ENCODE measurements around the gene NGB. TPM values are rescaled to one million over a fixed set of nuclear protein-coding genes. Genes with fewer than 3 reads are reported as not detected.
"Not testable (repeated sequence)": the region's sequence is repeated elsewhere in the genome, so short reads cannot be mapped to it uniquely, and the experiment has no call there.

The NGB gene
- total RNA-seq, 1 donor from 2014 or later = 4.9 TPM

DNA sequence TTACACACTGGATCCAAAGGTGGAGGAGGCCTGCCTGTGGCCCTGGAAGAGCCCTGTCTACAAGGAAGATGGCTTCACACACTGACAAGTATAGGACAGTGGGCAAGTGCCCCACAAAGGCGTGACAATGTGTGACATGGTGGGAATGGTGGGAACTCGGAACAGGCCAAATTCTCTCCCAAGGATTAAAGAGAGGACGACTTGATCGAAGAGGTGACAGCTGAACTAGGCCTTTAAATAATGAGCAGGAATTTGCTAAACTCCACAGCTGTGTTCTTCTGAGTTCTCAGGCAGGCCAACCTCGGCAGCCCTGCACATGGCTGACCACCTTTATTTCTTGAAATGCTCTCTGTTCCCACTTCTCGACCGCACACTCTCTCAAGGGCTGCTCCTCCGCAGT, 25.9 kb upstream of the NGB start:
- no peak for FAIRE-seq

DNA sequence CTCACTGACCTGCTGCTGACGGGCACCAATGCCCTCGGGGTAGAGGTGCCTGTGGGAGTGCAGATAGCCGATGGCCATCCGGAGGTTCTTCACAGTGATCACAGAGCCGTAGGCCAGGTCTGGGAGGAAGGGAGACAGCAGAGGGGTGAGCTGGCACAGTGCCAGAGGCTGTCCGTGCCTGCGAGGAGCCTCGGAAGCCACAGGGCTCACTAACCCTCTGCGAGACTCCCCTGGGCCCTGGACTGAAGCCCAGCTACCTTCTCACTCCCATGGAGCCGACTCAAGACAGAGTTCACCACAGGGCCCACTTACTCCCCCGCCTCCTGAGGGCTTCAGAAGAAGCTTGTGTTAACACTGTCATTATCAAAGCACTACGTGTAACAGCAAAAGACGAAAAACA, 25.1 kb upstream of the NGB start:
- no peak for FAIRE-seq
- no peak for DNase-seq (ENCODE audit: low spot score in 2 of 2)

More for the DNA sequence above, 25.9 kb upstream of the NGB start:
- no peak for DNase-seq (ENCODE audit: low spot score in 2 of 2)

DNA sequence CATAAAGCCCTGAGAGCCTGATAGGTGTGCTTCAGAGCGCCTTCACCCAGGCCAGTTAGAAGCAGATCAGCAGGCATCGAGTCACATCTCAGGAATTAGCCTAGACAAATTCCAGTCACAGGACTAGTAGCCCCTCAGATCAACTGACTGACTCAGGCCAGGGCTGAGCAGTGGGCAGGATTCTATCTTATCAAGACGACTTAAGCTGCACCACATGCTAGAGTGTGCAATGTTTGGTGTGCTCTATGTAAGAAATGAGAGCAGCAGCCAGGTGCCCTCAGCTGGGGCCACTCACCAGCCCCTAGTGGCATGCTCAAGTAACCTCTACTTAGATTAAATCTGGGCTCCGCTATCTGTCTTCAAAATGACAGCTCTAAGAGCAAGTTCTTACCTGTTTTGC, 19.7 kb upstream of the NGB start:
- DNase-seq (ENCODE audit: low spot score in 2 of 2) = no peak
- FAIRE-seq = no peak

DNA sequence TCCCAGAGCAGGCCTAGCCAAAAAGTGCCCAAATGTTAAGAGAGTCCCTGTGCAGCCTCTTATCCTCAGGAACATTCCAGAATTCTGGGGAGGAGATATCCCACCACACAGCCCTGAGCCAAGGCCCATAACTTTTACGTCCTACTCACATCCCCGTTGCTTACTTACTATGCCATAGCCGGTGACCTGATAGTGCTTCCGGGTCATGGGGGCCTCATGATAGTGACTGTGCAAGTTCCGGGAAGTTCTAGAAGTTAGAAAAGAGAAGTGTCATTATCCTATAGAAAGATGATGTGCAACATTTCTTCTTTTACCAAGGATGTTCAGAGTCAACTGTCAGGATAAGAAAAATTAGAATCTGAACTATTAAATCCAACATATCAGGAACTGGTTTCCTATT, 15.6 kb upstream of the NGB start:
- FAIRE-seq = no peak

DNA sequence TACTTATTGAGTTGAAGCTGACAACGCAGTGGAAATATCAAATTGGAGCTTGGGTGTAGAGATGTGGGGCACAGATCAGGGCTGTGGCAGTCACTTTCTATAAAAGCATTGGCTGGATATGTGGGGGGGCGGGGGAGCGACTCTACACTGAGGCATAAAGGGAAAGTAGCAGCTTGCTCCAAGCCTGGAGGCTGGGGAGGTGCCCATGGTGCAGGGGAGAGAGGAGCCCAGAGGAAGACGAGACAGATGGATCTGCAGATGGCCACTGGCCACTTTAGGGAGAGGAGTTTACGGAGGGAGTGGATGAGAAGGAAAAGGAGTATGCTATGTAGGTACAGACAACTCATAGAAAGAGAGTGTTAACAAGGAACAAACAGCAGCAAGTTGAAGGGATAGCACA, 13.5 kb upstream of the NGB start:
- FAIRE-seq = no peak
- no peak for DNase-seq (ENCODE audit: low spot score in 2 of 2)

More for the DNA sequence above, 15.6 kb upstream of the NGB start:
- no peak for DNase-seq (ENCODE audit: low spot score in 2 of 2)

DNA sequence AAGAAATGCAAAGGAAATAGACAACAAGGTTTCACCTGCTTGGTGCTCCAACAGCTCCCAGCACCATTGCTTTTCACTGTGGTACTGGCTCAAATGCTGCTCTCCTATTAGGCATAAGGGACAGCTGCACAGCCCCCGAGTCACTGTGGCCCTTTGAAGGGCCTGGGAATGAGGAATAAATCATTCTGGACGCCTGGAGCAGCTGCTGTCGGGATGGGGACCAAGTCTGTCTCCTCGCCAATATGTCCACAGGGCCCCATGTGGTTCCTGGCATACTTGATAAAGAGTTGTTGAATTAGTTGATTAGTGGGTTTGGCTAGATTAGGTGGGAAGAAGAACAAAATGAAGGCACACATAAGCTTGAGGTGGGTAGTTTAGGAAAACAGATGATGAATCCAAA, 13.1 kb upstream of the NGB start:
- FAIRE-seq (no peak), DNase-seq (ENCODE audit: low spot score in 2 of 2) (no peak)

DNA sequence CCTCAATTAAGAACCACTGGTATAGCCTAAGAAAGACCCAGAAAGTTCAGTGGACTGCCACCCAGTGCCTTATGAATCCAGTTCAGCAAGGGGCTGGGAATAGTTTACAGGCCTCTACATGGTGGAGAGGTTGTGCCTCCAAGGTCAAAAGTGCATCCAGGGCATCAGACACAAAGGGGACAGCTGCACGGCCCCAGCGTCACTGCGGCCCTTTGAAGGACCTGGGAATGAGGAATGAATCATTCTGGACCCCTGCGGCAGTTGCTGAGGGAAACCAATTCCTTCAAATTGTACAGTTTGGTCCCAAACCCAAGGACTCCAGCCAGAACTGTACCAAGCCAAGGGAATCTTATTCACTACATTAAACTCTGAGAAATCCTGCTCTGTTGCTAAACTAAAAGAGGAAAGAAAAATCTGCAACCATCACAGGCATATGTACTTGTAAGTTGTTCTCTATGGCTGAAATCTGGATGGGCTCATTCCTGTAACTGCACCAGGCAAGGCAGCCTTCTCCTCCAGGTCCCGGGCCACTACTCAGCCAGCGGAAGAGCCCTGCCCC, 10.9 kb upstream of the NGB start:
- DNase-seq (ENCODE audit: low spot score in 2 of 2) (no peak), FAIRE-seq (no peak)

DNA sequence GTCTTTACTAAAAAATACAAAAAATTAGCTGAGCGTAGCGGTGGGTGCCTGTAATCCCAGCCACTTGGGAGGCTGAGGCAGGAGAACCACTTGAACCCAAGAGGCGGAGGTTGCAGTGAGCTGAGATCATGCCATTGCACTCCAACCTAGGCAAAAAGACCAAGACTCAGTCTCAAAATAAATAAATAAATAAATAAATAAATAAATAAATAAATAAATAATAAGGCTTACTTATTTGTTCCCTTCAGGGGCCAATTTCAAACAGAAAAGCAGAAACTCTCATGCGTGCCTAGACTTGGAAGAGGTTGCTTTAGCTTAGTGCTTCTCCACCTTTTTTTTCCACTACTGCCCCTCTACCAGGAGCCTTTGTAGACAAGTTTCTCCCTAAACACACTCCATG, 9.9 kb upstream of the NGB start:
- FAIRE-seq; DNase-seq (ENCODE audit: low spot score in 2 of 2): not testable (repeated sequence)

DNA sequence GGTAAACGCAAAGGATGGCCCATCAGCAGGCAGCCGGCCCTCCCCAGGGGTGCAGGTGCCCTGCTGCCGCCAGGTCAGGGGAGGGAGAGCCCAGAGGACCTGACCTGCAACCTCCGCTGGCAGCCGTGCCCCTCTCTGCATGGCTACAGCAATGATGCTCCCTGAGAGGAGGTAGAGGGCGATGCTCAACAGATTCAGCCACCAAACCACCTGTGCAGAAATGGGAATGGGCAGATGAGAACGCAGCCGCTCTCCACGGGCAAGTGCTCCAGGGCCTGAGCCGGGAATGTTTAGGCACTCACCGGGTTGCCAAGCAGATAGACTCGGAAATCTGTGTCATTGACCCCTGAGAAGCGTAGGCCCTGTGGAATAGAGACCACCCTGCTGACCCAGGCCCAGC, 8.7 kb upstream of the NGB start:
- no peak for FAIRE-seq
- DNase-seq (ENCODE audit: low spot score in 2 of 2) = no peak

DNA sequence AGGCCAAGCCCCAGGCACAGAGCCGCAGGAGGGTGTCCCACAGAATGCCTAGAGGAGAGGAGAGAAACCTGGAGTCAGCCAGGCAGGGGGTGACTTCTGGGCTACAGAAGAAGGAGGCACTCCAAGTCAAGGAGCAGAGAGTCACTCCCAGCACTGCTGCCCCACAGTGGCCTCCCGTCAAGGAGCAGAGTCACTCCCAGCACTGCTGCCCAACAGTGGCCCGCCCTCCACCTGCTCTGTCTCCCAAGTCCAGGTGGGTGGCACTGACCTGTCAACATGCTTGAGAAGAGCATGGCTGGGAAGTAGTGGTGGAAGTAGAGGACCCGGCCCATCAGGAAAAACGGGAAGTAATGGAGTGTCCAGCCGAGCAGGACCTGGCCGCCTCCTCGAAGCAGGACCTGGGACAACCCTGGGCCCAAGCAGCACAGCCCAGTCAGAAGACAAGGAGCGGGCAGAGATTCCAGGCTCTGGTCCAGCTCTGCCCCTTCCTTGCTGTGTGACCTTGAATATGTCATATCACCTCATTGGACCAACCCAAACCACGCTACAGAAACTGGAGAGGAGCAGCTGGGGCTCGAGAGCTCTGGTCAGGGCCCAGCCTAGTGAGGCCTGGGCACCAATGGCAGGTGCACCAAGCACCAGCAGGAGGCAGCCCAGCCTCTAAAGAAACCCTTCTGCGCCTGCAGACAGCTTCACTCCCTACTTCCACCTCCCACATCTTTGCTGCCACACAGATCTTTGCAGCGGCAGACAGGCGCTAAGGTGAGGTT, 7.6 kb upstream of the NGB start:
- FAIRE-seq (no peak), DNase-seq (ENCODE audit: low spot score in 2 of 2) (no peak)

DNA sequence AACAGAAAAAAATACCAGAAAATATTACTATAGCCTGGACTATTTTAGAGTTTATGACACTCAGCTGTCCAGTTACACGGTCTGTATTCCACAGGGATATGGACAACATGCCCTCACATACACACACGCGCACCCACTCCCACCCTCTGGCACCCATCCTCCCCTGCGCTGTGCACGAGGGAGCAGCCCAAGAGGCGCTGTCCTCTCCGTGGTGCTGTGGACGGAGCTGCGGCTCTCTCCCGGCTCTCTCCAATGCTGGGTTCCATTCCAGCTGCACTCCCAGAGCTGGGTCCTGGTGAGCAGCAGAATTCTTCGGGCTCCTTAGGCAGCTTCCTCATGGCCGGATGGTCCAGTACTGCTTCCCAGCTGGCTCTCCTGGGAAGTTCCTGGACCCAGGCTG, 6.0 kb upstream of the NGB start:
- DNase-seq (ENCODE audit: low spot score in 2 of 2) (no peak), FAIRE-seq (no peak)

DNA sequence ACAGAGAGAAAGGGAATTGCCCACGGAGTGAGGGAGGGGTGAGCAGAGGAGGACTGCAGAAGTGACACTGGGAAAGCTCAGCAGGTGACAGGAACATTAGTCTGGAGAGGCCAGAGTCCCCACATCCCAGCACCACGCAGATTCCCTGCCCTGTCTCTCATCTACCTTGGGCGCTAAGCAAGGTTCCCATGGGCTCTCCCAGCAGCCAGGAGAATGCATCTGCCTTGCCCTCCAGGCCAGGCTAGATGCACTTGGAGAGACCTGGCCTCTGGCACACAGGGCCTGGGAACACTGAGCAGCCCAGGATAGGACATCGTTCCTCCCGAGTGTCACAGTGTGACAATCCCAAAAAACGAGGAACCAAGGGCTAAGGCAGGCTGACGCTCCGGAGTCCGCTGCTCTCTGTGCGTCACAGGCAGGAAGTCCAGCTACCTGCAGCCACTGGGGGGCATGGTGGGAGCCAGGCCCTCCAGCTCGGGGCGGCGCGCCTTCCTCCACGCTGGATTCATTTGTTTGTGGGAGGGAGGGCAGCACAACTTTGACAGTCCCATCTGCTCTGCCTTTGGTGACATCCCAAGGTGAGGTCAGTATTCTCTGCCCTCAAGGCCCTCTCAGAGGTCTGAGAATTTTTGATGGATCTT, 5.4 kb upstream of the NGB start:
- DNase-seq (ENCODE audit: low spot score in 2 of 2) (no peak), FAIRE-seq (no peak)

DNA sequence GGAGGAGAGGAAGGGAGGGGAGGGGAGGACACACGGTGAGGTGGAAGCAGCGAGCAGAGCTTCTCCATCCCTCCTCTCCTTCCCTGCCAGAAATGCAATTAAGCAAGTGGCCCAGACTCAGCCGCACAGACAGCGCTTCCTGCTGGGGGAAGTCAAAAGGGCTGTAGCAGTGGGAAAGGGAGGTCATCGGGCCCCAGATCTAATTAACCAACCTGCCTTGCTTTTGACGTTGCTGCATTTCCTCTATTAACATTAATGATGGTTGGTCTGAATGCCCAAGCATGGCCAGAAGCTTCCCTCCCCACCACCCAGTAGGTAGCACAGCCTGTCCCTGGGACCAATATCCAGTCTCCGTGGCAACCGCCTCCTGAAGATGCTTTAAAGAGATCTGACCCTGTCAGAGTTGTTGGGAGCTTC, 4.6 kb upstream of the NGB start:
- FAIRE-seq = no peak
- DNase-seq (ENCODE audit: low spot score in 2 of 2) = no peak

DNA sequence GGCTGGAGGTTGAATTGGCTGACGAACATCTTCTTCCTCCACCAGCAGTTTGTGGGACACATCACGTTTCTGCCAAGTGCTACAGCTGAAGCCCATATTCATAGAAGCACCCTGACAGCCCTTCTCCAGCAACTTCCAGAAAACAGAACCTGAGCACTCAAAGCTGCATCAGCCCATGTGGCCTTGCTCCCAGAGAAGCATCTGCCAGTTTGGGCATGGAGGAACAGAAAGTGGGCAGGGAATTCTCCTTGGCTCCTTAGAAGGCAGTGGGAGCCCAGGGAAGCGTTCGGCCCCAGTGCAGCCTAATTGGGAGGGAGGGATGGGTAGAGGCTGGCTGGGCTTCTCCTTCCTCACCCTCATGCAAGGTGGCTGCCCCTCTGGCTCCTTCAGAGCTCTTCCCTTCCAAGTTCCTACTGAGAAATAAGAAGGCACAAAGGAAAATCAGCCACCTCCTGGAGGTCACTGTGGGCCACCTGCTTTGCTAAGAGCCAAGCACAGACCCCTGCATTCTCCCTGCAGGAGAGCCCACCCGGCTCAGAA, 4.1 kb upstream of the NGB start:
- no peak for DNase-seq (ENCODE audit: low spot score in 2 of 2)
- FAIRE-seq = no peak

DNA sequence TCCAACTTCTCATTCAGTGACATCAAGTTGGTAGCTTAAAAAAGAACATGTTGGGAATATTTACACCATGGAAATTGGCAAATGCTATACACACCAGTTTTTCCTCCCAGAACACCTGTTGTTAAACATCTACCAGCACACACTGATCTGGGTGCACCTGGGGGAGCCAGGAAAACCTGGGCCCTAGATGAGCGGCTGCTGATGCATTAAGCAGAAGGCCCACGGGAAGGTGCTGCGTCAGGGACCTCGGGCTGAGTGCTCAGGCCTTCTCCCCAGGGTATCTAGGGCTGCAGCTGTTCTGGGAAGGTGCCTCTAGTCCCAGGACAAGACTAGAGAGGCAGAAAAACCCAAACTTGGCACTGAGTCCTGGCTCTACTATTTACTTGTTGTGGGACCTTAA, 2.8 kb upstream of the NGB start:
- no peak for FAIRE-seq
- DNase-seq (ENCODE audit: low spot score in 2 of 2) = no peak

DNA sequence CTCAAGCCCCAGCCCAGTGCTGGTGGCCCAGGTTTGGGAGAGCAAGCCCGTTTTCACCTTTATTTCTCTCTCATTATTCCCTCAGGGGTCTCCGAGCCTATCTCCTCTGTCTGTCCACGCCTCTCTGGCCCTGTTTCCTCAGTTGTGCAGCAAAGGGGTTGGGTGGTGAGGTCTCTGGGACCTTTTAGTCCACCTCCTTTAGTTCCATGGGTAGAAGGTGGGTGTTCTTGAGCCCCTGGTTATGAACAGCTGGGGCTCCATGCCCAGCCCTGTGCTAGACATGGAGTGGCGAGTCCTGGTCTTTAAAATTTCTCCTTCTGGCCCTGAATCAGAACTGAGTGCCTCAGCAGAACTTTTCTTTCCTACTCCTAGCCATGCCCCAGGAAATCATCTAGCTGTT, 1.3 kb upstream of the NGB start:
- no peak for DNase-seq (ENCODE audit: low spot score in 2 of 2)
- FAIRE-seq = no peak

DNA sequence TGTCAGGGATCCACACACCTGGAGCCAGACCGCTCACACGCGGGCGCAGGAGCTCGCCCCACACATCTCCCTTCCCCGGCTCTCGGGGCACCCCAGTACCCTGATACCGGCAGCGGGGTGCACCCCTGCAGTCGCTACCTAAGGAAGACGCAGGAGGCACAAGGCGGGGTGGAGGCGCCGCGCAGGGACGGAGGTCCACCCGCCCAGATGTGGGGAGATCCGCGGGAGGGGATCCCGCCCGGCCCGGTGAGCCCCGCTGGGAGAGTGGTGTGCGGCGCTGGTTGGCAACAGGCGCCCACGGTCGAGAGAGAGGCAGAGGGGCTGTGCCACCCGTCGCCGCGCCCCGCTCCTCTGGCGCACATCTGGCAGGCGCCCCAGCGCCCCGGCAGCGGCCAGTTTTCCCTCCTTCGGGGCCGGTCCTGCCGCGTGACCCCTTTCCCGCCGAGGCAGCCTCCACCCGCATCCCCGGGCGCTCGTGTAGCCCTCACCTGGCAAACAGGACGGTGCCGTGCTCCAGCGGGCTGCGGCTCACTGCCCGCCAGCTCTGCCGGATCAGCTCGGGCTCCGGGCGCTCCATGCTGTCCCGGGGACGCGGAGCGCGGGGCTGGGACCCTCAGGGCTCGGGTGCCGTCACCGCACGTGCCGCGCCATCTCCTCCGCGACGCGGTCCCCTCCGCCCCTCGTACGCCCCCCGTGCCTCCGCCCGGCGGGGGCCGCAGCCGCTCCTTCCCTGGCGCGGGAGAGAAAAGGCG, 469 bp downstream of the NGB start:
- DNase-seq (ENCODE audit: low spot score in 2 of 2) = peak in 1 of 2 donors; percentile 41
- no peak for FAIRE-seq

DNA sequence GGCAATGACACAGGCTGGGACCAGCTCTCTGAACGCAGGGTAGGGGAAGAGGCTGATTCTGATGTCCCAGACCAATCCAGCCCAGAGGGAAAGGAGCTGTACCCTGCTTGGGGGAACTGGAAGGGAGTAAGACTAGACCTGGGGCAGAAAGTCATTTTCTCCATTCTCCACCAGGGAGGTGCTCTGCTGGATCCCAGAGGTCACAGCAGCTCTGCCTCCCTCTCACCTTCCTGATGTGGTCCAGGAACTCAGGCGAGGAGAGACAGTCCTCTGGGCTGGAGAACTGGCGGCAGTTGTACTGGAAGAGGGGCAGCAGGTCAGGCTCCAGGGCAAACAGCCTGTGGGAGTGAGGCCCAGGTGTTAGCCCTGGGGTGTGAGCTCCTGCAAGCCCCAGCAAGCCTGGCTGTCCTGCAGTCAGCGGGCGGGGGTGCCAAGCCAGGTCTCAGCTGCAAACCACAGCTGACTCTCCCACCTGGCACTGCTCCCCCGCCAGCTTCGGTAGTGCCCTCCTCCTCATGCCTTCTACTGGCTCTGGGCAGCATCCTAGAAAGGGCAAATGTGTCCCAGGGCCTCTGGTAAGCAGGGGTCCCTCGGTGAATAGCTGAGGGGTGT, 1.9 kb downstream of the NGB start:
- DNase-seq (ENCODE audit: low spot score in 2 of 2) (no peak), FAIRE-seq (no peak)

DNA sequence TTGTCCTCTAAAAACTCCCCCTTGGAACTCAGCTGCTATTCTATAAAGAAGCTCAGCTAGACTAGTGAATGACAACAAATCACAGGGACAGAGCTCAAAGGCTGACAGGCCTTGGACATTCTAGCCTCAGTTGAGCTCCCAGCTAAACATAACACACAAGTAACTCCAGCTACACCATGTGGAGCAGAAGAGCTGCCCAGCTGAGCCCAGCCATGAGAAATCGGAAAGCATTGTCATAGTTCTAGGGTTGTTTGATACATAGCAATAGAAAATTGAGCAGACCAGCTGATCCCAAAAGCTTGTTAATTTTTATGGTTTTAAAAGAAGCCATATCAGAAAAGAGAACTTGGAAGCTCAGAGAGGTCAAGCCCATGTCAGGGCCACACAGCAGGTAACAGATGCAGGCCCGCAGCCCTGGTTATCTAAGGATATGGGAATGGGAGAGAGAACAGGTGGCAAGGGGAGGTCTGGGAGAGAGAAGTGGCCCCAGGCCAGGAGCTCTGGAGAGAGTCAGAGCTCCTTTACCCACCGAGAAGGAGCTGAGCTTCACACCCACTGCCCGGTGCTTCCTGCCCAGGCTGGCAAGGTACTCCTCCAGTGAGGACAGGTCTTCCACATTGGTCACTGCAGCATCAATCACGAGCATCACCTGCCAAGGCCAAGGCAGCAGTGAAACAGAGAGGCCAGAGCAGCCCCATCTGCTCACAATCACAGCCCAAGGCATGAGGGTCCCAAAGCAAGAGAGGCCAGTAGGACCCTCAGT, 2.9 kb downstream of the NGB start:
- DNase-seq (ENCODE audit: low spot score in 2 of 2) (no peak), FAIRE-seq (no peak)

DNA sequence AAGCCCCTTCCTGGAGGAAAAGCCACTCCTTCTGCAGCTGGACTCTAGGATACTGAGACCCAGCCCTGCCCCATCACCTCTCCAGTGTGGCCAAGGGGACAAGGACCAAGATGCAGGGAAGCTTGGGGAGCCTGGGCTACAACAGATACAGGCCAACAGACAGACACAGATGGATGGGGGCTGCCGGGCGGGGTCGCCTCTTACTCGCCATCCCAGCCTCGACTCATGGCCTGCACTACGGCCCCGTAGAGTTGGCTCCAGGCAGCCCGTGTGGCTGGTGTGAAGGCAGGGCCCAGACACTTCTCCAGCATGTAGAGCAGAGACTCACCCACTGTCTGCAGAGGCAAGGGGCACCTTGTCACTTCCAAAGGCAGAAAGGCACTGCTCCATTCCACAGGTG, 4.7 kb downstream of the NGB start:
- DNase-seq (ENCODE audit: low spot score in 2 of 2) = no peak
- FAIRE-seq = no peak
